GM21529 (cell line): Measurements from ENCODE around the gene ALG6.
A peak's percentile ranks its signal among the peaks of the same experiment; 100 is the strongest.

Experiments used
- ATAC-seq: cut with Tn5 transposase; IDR thresholded peaks from one replicate; pipeline ENCODE4 v1.9.1; 2021; ENCODE audit not compliant: unreplicated experiment

The ALG6 gene

GRCh38 chr1:63367215-63368103, at the start of gene ALG6:
Gene ALG6 (plus strand): TSS chr1:63367627. CDS start chr1:63370978, 3,351 bp downstream.
- peak; percentile 94 for ATAC-seq

- ATAC-seq, result no peak
Observed at GRCh38 chr1:63317817-63318152, 49.6 kb upstream of the ALG6 start.

- no peak for ATAC-seq
Observed at GRCh38 chr1:63318201-63318979, 49.0 kb upstream of the ALG6 start.

GRCh38 chr1:63319046-63320021, 48.1 kb upstream of the ALG6 start:
- ATAC-seq, result no peak

GRCh38 chr1:63320022-63320721, 47.3 kb upstream of the ALG6 start:
- ATAC-seq, result no peak

- no peak for ATAC-seq
Observed at GRCh38 chr1:63321066-63321784, 46.2 kb upstream of the ALG6 start.

- no peak for ATAC-seq
Observed at GRCh38 chr1:63321785-63322113, 45.7 kb upstream of the ALG6 start.

- peak; percentile 51 for ATAC-seq
Observed at GRCh38 chr1:63322114-63322943, 45.1 kb upstream of the ALG6 start, which contains the start of gene FOXD3. Gene FOXD3 (plus strand): TSS chr1:63322567. CDS start chr1:63323059, 492 bp downstream.

GRCh38 chr1:63322944-63323864, 44.2 kb upstream of the ALG6 start:
- no peak for ATAC-seq

- ATAC-seq, result no peak
Observed at GRCh38 chr1:63323865-63324778, 43.3 kb upstream of the ALG6 start.

- no peak for ATAC-seq
Observed at GRCh38 chr1:63324779-63325119, 42.7 kb upstream of the ALG6 start.

- no peak for ATAC-seq
Observed at GRCh38 chr1:63325279-63325985, 42.0 kb upstream of the ALG6 start.

GRCh38 chr1:63326106-63326472, 41.3 kb upstream of the ALG6 start:
- no peak for ATAC-seq

- no peak for ATAC-seq
Observed at GRCh38 chr1:63326473-63327380, 40.7 kb upstream of the ALG6 start.

- peak; percentile 60 for ATAC-seq
Observed at GRCh38 chr1:63327417-63328054, 39.9 kb upstream of the ALG6 start.
